ENCODE data around the gene PTPRB.

PTPRB gene

DNA sequence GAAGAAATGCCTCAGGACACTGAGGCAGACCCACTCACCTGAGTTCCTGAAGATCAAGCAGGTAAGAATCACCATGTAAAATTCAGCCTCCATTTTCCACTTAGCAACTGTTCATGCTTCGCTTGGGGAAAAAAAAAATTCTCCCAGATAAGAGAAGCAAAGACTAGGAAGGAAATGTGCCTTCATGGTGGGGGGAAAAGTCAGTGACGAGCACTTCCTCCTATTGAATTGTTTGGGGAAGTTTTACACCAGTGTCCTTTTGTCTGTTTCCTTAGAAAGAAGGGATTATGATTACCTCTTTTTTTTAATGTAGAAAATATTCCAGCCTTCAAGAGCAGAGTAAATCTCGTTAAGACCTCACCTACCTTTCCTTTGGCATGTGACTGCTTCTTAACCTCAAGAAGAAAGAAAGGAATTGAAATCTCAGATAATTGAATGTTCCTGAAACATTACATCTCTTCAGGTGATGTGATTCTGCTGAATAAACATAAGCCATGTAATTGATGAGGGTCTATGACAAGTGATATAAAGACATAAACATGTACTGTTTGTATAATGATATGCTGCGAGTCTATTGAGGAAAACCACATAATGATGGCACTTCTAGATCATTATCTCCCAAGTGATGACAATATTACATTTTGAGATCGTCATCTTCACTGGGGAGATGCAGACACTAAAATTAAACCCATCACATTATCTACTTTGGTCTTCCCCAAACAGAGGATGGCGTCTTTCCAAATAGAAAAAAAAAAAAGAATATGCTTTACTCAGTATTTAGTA is at the start of gene PTPRB:
Gene PTPRB (minus strand): TSS at position 127 of the 783 bp plus-strand sequence. CDS start 34 bp downstream, at position 93.
- TF ChIP-seq, protein P1, sequence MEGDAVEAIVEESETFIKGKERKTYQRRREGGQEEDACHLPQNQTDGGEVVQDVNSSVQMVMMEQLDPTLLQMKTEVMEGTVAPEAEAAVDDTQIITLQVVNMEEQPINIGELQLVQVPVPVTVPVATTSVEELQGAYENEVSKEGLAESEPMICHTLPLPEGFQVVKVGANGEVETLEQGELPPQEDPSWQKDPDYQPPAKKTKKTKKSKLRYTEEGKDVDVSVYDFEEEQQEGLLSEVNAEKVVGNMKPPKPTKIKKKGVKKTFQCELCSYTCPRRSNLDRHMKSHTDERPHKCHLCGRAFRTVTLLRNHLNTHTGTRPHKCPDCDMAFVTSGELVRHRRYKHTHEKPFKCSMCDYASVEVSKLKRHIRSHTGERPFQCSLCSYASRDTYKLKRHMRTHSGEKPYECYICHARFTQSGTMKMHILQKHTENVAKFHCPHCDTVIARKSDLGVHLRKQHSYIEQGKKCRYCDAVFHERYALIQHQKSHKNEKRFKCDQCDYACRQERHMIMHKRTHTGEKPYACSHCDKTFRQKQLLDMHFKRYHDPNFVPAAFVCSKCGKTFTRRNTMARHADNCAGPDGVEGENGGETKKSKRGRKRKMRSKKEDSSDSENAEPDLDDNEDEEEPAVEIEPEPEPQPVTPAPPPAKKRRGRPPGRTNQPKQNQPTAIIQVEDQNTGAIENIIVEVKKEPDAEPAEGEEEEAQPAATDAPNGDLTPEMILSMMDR (conservative IDR thresholded peaks at IDR 0.05; ENCODE audit: control insufficient read depth, insufficient read depth, low read depth, low read length), result no peak
- DNase-seq (ENCODE audit: low read depth), result no peak
- no peak within 1 kb of the TSS for H3K4me3 ChIP-seq (ENCODE audit: control insufficient read depth, low read depth, low read length)

DNA sequence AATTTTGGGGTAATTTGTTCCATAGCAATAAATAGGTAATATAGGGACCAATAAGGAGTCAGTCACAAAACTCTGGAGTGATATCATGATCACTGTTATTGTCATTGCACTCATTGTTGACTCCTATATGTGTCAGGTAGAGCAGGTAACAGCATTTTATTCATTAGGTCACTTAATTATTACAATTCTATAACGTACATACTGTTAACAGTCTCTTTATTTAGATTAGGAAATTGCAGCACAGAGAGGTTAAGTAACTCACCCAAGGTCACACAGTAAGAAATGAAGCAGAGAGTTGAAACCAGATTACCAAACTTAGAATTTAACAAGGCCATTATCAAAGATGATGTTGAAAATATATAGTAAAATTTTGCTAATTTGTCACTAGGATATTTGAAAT is 49.7 kb upstream of the PTPRB start:
- H3K4me3 ChIP-seq (ENCODE audit: control insufficient read depth, low read depth, low read length), result no peak overlapping the region
- TF ChIP-seq, protein P1 (conservative IDR thresholded peaks at IDR 0.05; ENCODE audit: control insufficient read depth, insufficient read depth, low read depth, low read length), result no peak
- DNase-seq (ENCODE audit: low read depth), result no peak

DNA sequence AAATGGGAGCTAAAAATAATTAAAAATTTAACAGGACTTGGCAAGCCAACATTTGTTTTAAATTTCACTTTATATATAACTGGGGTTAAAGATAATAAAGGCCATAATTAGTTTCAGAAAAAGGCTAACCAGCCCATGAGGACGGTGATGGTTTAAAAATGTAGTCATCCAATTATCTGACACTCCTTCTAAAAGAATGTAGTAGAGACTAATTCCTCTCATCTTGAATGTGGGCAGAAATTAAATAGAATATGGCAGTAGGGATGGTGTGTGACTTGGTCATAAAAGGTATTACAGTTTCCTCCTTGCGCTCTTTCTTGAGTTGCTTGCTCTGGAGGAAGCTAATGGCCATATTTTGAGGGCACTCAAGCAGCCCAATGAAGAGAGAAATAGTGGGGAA is 49.1 kb upstream of the PTPRB start:
- no peak for DNase-seq (ENCODE audit: low read depth)
- TF ChIP-seq, protein P1 (conservative IDR thresholded peaks at IDR 0.05; ENCODE audit: control insufficient read depth, insufficient read depth, low read depth, low read length), result no peak
- H3K4me3 ChIP-seq (ENCODE audit: control insufficient read depth, low read depth, low read length), result no peak overlapping the region

DNA sequence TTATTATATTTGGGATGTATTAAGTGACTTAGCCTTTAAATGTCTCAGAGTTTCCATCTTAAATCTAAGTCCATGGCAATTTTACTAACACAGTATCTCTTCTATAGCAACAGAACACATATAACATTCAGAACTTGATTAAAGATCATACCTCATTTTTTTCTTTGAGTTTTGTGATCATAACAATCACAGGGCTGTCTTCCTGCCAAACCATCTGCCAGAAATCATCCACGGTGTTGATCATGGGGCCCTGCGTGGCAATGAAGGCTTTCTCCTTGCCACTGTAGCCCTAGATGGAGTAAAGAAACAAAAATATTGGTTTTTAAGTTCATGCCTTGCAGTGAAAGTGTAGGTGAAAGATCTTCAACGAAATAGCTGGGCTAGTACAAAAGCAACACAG is 46.7 kb upstream of the PTPRB start:
- DNase-seq (ENCODE audit: low read depth), result no peak
- TF ChIP-seq, protein P1 (conservative IDR thresholded peaks at IDR 0.05; ENCODE audit: control insufficient read depth, insufficient read depth, low read depth, low read length), result no peak
- H3K4me3 ChIP-seq (ENCODE audit: control insufficient read depth, low read depth, low read length), result no peak overlapping the region

DNA sequence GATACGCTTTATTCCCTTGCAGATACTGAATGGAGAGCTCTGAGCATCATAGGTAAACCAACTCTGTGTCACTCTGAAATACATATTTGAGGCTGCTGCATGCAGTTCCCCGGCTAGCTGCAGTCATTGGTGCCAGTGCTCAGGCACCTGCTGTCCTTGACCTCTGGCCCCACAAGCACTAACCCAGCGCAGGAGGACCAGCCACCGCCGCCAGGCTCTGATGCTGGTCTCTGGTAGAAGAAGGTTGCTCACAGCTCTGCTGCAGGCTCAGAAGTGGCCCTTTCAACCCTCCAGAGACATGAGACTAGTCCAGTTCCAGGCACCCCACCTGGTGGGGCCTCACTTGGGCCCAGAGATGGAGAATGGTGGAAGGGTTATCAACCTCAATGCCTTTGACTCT is 34.5 kb upstream of the PTPRB start:
- no peak for DNase-seq (ENCODE audit: low read depth)
- TF ChIP-seq, protein P1 (conservative IDR thresholded peaks at IDR 0.05; ENCODE audit: control insufficient read depth, insufficient read depth, low read depth, low read length), result no peak
- no peak overlapping the region for H3K4me3 ChIP-seq (ENCODE audit: control insufficient read depth, low read depth, low read length)

DNA sequence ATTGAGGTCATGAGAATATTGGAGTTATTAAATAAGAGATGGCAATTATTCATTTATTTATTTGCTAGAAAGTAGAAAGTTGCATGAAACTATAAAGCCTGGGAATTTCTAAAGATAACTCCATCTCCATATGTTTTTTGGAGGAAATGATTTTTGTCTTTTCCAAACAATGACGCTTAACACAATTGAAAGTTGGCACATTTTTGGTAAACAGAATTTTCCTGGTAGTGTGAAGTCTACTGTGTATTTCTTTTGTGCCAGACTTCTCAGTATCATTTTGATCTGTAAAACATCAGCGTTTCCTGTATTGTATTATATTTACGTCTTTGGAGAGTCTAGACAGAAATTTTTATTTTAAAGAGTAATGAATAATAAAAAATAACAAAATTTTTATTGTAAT is 33.7 kb upstream of the PTPRB start:
- TF ChIP-seq, protein P1 (conservative IDR thresholded peaks at IDR 0.05; ENCODE audit: control insufficient read depth, insufficient read depth, low read depth, low read length), result no peak
- DNase-seq (ENCODE audit: low read depth), result no peak
- no peak overlapping the region for H3K4me3 ChIP-seq (ENCODE audit: control insufficient read depth, low read depth, low read length)
